Esophagus mucosa (tissue), 1 donor: ENCODE measurements around the gene THADA. TPM values are rescaled to one million over a fixed set of nuclear protein-coding genes. Genes with fewer than 3 reads are reported as not detected.

ENCODE experiments used
- ATAC-seq: fragments of 200-7000 bp; cut with Tn5 transposase; one replicate; pipeline ENCODE4 v1.9.1; 2020
- total RNA-seq: library from RNA; stranded (reverse); gene quantifications from one replicate; pipeline ENCODE4 v1.2.4, GENCODE V29; 2023
- donor health status: DM: yes; HTN: yes; CAD: no.

The THADA gene
- total RNA-seq, 1 donor from 2014 or later: 20.8 TPM

GRCh38 chr2:43219383-43220228, 376.2 kb downstream of the THADA start:
- ATAC-seq: peak; percentile 80

GRCh38 chr2:43218702-43219382, 377.0 kb downstream of the THADA start:
- peak; percentile 72 for ATAC-seq

GRCh38 chr2:43218155-43218701, 377.6 kb downstream of the THADA start:
- ATAC-seq: no peak

GRCh38 chr2:43217228-43218154, 378.3 kb downstream of the THADA start:
- no peak for ATAC-seq

GRCh38 chr2:43216629-43217028, 379.2 kb downstream of the THADA start:
- no peak for ATAC-seq

- ATAC-seq: no peak
These were observed 380.1 kb downstream of the THADA start for GRCh38 chr2:43215673-43216255.

GRCh38 chr2:43214253-43214652, 381.6 kb downstream of the THADA start:
- no peak for ATAC-seq

GRCh38 chr2:43212931-43213330, 382.9 kb downstream of the THADA start:
- no peak for ATAC-seq

- ATAC-seq: no peak
These were observed 383.5 kb downstream of the THADA start for GRCh38 chr2:43212216-43212835.

GRCh38 chr2:43210467-43211303, 385.2 kb downstream of the THADA start:
- ATAC-seq: peak; percentile 24

GRCh38 chr2:43210125-43210466, 385.7 kb downstream of the THADA start:
- no peak for ATAC-seq

- peak; percentile 72 for ATAC-seq
These were observed 386.6 kb downstream of the THADA start for GRCh38 chr2:43209204-43209717.

- peak; percentile 79 for ATAC-seq
These were observed 388.1 kb downstream of the THADA start for GRCh38 chr2:43207553-43208300.

GRCh38 chr2:43206602-43207001, 389.2 kb downstream of the THADA start:
- no peak for ATAC-seq

GRCh38 chr2:43203373-43203772, 392.5 kb downstream of the THADA start:
- no peak for ATAC-seq

GRCh38 chr2:43202289-43202688, 393.5 kb downstream of the THADA start:
- ATAC-seq: no peak

- ATAC-seq: no peak
These were observed 394.3 kb downstream of the THADA start for GRCh38 chr2:43201497-43201896.

GRCh38 chr2:43201016-43201415, 394.8 kb downstream of the THADA start:
- ATAC-seq: no peak
